Neutrophil (primary cell): Measurements from ENCODE around the gene USH2A.

Experiments used
- H3K27ac ChIP-seq: fragments of 200-600 bp; sonication (generic); 2 replicates; pipeline ENCODE4 v1.5.1; 2016; ENCODE audit warnings: mild to moderate bottlenecking, moderate library complexity
- H3K27me3 ChIP-seq: fragments of 200-600 bp; sonication (generic); 2 replicates; pipeline ENCODE4 v1.6.0; 2016; ENCODE audit warnings: mild to moderate bottlenecking
- H3K36me3 ChIP-seq: fragments of 200-600 bp; sonication (generic); 2 replicates; pipeline ENCODE4 v1.5.1; 2017
- H3K4me1 ChIP-seq, 2 experiments: fragments of 200-600 bp in 1 of 2; sonication (generic) in 1 of 2; 1 replicate in 1 of 2; 2 replicates in 1 of 2; pipeline versions ENCODE4 v1.5.1 to v1.6.1; 2013 to 2016; ENCODE audit warnings: low read depth in 1 of 2, low read length in 1 of 2, mild to moderate bottlenecking in 1 of 2, moderate library complexity in 1 of 2; ENCODE audit not compliant: control insufficient read depth in 1 of 2, insufficient read depth in 1 of 2
- H3K4me3 ChIP-seq, 2 experiments: fragments of 200-600 bp in 1 of 2; sonication (generic) in 1 of 2; 1 replicate in 1 of 2; 2 replicates in 1 of 2; pipeline ENCODE4 v1.5.1; 2013 to 2016; ENCODE audit warnings: low read depth in 1 of 2, low read length in 1 of 2, mild to moderate bottlenecking in 1 of 2, moderate library complexity in 1 of 2
- H3K9me3 ChIP-seq: fragments of 200-600 bp; sonication (generic); 2 replicates; pipeline ENCODE4 v1.5.1; 2016
- TF ChIP-seq, protein P1 (sequence below): fragments of 200-600 bp; sonication (generic); IDR thresholded peaks from 2 replicates; pipeline ENCODE4 v1.5.1; 2016; ENCODE audit warnings: antibody characterized with exemption

The USH2A gene

DNA sequence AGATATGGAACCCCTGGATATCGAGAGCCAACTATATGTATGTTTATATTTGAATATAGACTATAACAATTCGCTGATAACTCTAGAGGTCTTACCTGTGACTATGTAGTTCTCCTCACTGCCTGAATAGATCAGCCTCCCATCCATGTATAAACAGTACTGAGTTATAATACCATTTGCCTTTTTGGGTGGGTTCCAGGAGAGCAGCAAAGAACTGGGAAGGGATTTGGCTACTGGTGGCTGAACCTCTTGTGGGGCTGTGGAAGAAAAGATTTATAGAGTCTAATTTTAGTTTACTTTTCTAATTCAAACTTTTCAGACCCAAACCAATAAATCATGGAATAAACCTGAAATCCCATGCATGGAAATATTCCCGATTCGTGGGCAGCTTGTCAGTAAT, 376.9 kb downstream of the USH2A start:
- TF ChIP-seq, protein P1, sequence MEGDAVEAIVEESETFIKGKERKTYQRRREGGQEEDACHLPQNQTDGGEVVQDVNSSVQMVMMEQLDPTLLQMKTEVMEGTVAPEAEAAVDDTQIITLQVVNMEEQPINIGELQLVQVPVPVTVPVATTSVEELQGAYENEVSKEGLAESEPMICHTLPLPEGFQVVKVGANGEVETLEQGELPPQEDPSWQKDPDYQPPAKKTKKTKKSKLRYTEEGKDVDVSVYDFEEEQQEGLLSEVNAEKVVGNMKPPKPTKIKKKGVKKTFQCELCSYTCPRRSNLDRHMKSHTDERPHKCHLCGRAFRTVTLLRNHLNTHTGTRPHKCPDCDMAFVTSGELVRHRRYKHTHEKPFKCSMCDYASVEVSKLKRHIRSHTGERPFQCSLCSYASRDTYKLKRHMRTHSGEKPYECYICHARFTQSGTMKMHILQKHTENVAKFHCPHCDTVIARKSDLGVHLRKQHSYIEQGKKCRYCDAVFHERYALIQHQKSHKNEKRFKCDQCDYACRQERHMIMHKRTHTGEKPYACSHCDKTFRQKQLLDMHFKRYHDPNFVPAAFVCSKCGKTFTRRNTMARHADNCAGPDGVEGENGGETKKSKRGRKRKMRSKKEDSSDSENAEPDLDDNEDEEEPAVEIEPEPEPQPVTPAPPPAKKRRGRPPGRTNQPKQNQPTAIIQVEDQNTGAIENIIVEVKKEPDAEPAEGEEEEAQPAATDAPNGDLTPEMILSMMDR = no peak
- H3K4me1 ChIP-seq = no peaks in the 10 kb centered on the region
- no peak overlapping the region for H3K4me3 ChIP-seq
- no peaks in the 10 kb centered on the region for H3K9me3 ChIP-seq
- no peaks in the 10 kb centered on the region for H3K36me3 ChIP-seq
- H3K27ac ChIP-seq = no peak overlapping the region
- no peaks in the 10 kb centered on the region for H3K27me3 ChIP-seq

DNA sequence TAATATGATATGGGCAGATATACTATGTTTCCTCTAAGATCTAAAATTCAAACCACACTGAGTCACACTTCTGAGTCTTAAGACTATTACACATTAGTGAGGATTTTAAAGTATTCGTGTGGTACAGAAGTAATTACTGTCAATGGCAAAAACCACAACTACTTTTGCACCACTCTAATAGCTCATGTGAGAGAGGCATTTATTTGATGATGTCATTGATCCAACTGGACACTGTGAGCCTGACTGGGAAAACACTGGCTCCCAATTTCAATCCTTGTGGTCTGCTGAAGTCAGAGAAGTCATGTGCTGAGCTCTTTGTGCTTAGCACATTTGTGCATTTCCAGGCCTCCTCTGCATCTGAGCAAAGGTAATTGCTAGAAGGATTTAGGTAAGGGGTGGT, 377.8 kb downstream of the USH2A start:
- no peaks in the 10 kb centered on the region for H3K4me1 ChIP-seq
- no peaks in the 10 kb centered on the region for H3K27me3 ChIP-seq
- no peak overlapping the region for H3K4me3 ChIP-seq
- TF ChIP-seq, protein P1 = no peak
- H3K36me3 ChIP-seq = no peaks in the 10 kb centered on the region
- no peaks in the 10 kb centered on the region for H3K9me3 ChIP-seq
- H3K27ac ChIP-seq = no peak overlapping the region

DNA sequence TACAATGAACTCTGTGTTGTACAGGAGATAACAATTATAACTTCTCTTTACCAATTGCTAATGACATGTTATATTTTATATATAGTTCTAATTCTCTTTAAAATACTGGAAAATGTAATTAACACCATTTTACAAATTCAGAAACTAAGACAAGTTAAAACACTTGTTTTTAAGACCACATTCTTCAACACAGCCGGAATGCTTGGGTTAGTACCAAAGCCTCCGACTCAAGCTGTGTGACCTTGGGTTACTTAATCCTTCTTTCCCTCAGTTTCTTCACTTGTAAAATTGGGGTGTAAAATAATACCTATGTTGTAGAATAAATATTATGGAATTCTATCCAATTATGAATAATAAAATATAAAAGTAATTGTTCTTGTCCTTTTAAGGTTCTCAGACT, 378.7 kb downstream of the USH2A start:
- no peaks in the 10 kb centered on the region for H3K27me3 ChIP-seq
- TF ChIP-seq, protein P1 = no peak
- H3K4me1 ChIP-seq = no peaks in the 10 kb centered on the region
- H3K4me3 ChIP-seq = no peak overlapping the region
- no peaks in the 10 kb centered on the region for H3K9me3 ChIP-seq
- no peaks in the 10 kb centered on the region for H3K36me3 ChIP-seq
- H3K27ac ChIP-seq = no peak overlapping the region

DNA sequence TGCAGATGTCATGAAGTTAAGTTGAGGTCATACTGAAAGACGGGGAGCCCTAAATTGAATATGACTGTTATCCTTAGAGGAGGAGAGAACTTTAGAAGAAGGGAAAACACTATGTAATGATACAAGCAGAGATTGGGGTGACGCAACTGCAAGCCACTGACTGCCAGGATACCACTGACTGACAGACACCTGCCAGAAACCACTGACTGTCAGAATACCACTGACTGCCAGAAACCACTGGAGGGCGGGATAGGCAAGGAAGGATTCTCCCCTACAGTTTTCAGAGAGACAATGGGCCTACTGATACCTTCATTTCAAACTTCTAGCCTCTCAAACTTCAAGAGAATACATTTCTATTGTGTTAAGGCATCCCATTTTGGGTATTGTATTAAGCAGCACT, 388.7 kb downstream of the USH2A start:
- H3K4me1 ChIP-seq = no peaks in the 10 kb centered on the region
- TF ChIP-seq, protein P1 = no peak

DNA sequence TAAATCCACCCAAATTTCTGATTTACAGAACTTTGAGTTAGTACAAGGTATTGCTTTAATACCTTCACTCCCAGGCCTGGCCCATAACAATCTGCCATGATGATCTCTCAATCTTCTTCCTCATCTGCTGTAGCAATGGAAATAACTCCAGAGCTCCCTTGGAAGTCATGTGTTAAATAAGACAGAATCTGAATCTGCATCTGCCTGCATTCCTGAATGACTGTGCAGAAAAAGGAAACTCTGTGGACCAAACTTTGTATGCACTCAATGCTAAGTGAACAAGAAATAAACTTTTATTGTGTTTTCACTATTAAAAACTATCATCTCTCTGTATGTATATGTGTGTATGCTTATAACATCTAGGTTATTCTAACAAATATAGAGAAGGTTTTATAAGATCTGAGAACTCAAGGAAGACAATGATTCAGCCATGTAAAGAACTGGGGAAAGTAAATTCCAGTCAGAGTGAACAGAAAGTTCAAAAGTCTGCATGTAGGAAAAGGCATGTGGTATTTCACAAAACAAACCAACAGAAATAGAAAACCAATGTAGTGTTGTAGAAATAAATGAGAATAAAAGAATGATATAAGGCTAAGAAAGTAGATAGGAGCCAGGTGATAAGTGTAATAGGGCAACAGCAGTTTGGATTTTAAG, 390.2 kb downstream of the USH2A start:
- TF ChIP-seq, protein P1 = no peak
- Histone ChIP-seq H3K36me3 (no peaks in the 10 kb centered on the region), H3K4me1 (no peaks in the 10 kb centered on the region)

More for the DNA sequence above, 388.7 kb downstream of the USH2A start:
- no peak overlapping the region for H3K4me3 ChIP-seq
- H3K9me3 ChIP-seq = no peaks in the 10 kb centered on the region
- H3K27me3 ChIP-seq = no peaks in the 10 kb centered on the region
- H3K27ac ChIP-seq = no peak overlapping the region
- no peaks in the 10 kb centered on the region for H3K36me3 ChIP-seq

More for the DNA sequence above, 390.2 kb downstream of the USH2A start:
- Histone ChIP-seq H3K27me3 (no peaks in the 10 kb centered on the region), H3K27ac (no peak overlapping the region), H3K9me3 (no peaks in the 10 kb centered on the region), H3K4me3 (no peak overlapping the region)
